Kidney epithelial cell (primary cell): Measurements from ENCODE around the gene HCRTR1. TPM values are rescaled to one million over a fixed set of nuclear protein-coding genes. Genes with fewer than 3 reads are reported as not detected.

Experiments
- DNase-seq: peaks from one replicate; pipeline ENCODE4 v3.0.0-alpha.2; 2010; ENCODE audit warnings: low read depth
- H3K27me3 ChIP-seq: 2 replicates; pipeline ENCODE4 v1.6.0; 2011; ENCODE audit warnings: low read length; ENCODE audit not compliant: control insufficient read depth, insufficient read depth
- H3K36me3 ChIP-seq: 2 replicates; pipeline ENCODE4 v1.5.1; 2011; ENCODE audit warnings: low read length; ENCODE audit not compliant: control insufficient read depth, insufficient read depth
- H3K4me3 ChIP-seq: 2 replicates; pipeline ENCODE4 v1.5.1; 2011; ENCODE audit warnings: low read depth, mild to moderate bottlenecking, control low read depth, low read length
- CTCF ChIP-seq: IDR thresholded peaks from 2 replicates; pipeline ENCODE4 v1.5.1; 2011; ENCODE audit warnings: mild to moderate bottlenecking, moderate library complexity, low read length, control low read depth, inconsistent platforms; ENCODE audit not compliant: insufficient read depth, poor library complexity, severe bottlenecking
- total RNA-seq: library from RNA; depleted of rRNA; stranded (reverse); fragments of >200 nt; gene quantifications from 2 replicates; pipeline ENCODE4 v1.2.3, GENCODE V29; 2015

HCRTR1 gene
- total RNA-seq, 1 donor from 2014 or later: not detected

GRCh38 chr1:31667065-31667785 is 49.7 kb downstream of the HCRTR1 start:
- Histone ChIP-seq H3K36me3 (no peaks in the 10 kb centered on the region), H3K27me3 (peaks cover 3% of the 10 kb centered on the region), H3K4me3 (no peak overlapping the region)
- no peak for DNase-seq
- no peak for TF ChIP-seq CTCF

GRCh38 chr1:31668303-31668883 is 50.9 kb downstream of the HCRTR1 start:
- H3K4me3 ChIP-seq: no peak overlapping the region
- no peaks in the 10 kb centered on the region for H3K36me3 ChIP-seq
- no peak for TF ChIP-seq CTCF
- no peak for DNase-seq
- H3K27me3 ChIP-seq: peaks cover 3% of the 10 kb centered on the region

- TF ChIP-seq CTCF: no peak
- Histone ChIP-seq H3K4me3 (no peak overlapping the region), H3K36me3 (no peaks in the 10 kb centered on the region)
Measured at GRCh38 chr1:31669433-31669785, 51.9 kb downstream of the HCRTR1 start.

GRCh38 chr1:31669786-31670592 is 52.5 kb downstream of the HCRTR1 start:
- peak; percentile 23 for DNase-seq
- H3K4me3 ChIP-seq: no peak overlapping the region
- H3K27me3 ChIP-seq: peaks cover 3% of the 10 kb centered on the region
- H3K36me3 ChIP-seq: no peaks in the 10 kb centered on the region
- peak; percentile 30 for TF ChIP-seq CTCF

More at GRCh38 chr1:31669433-31669785, 51.9 kb downstream of the HCRTR1 start:
- no peak for DNase-seq
- peaks cover 3% of the 10 kb centered on the region for H3K27me3 ChIP-seq

GRCh38 chr1:31670593-31670964 is 53.1 kb downstream of the HCRTR1 start:
- Histone ChIP-seq H3K4me3 (no peak overlapping the region), H3K27me3 (peaks cover 3% of the 10 kb centered on the region), H3K36me3 (no peaks in the 10 kb centered on the region)
- no peak for TF ChIP-seq CTCF
- no peak for DNase-seq
